ACC112 (cell line): ENCODE data around the gene ABCD3.
"Not testable (repeated sequence)": the region's sequence is repeated elsewhere in the genome, so short reads cannot be mapped to it uniquely, and the experiment has no call there.

Source experiments
- H2AFZ ChIP-seq: fragments of 200-600 bp; sonication (generic); one replicate; pipeline ENCODE4 v1.6.0; 2017; ENCODE audit warnings: antibody characterized with exemption, low read length; ENCODE audit not compliant: unreplicated experiment
- H3K27ac ChIP-seq: fragments of 200-600 bp; sonication (generic); 2 replicates; pipeline ENCODE4 v1.5.1; 2014; ENCODE audit warnings: low read depth, mild to moderate bottlenecking, antibody characterized with exemption, low read length, moderate library complexity
- H3K27me3 ChIP-seq: fragments of 200-600 bp; sonication (generic); 2 replicates; pipeline ENCODE4 v1.6.1; 2014; ENCODE audit warnings: mild to moderate bottlenecking, antibody characterized with exemption, low read length, moderate library complexity, mixed read lengths; ENCODE audit not compliant: insufficient read depth
- H3K36me3 ChIP-seq: fragments of 200-600 bp; sonication (generic); 2 replicates; pipeline ENCODE4 v1.6.1; 2016; ENCODE audit warnings: mild to moderate bottlenecking, antibody characterized with exemption, low read length, moderate library complexity, mixed read lengths; ENCODE audit not compliant: insufficient read depth
- H3K4me1 ChIP-seq: fragments of 200-600 bp; sonication (generic); one replicate; pipeline ENCODE4 v1.6.1; 2016; ENCODE audit warnings: low read length, mixed read lengths; ENCODE audit not compliant: insufficient read depth, unreplicated experiment, control insufficient read depth
- H3K4me3 ChIP-seq: fragments of 200-600 bp; sonication (generic); 2 replicates; pipeline ENCODE4 v1.5.1; 2014; ENCODE audit warnings: mild to moderate bottlenecking, low read depth, low read length
- H3K79me2 ChIP-seq: fragments of 200-600 bp; sonication (generic); one replicate; pipeline ENCODE4 v1.6.0; 2016; ENCODE audit warnings: low read length; ENCODE audit not compliant: control insufficient read depth, unreplicated experiment, insufficient read depth

The ABCD3 gene

DNA sequence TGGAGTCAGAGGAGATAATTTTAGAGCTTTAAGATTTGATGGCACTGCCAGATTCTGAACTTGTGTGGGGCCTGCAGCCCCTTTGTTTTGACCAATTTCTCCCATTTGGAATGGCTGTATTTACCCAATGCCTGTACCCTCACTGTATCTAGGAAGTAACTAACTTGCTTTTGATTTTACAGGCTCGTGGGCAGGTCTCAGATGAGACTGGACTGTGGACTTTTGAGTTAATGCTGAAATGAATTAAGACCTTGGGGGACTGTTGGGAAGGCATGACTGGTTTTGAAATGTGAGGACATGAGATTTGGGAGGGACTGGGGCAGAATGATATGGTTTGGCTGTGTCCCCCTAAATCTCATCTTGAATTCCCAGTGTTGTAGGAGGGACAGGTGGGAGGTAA, 11.9 kb downstream of the ABCD3 start:
- not testable (repeated sequence) for H2AFZ ChIP-seq, H3K4me3 ChIP-seq, H3K27me3 ChIP-seq, H3K36me3 ChIP-seq, H3K4me1 ChIP-seq, H3K27ac ChIP-seq
- H3K79me2 ChIP-seq = peaks cover 39% of the 10 kb centered on the region

GRCh38 chr1:94433866-94434265, 15.7 kb downstream of the ABCD3 start:
- H3K79me2 ChIP-seq = peaks cover 24% of the 10 kb centered on the region
- H3K4me1 ChIP-seq = no peaks in the 10 kb centered on the region
- no peak overlapping the region for H3K4me3 ChIP-seq
- 0 out of 2 replicates have a peak, but pooled peaks cover 3% of the 10 kb centered on the region for H3K36me3 ChIP-seq
- no peak overlapping the region for H2AFZ ChIP-seq
- no peak overlapping the region for H3K27ac ChIP-seq
- H3K27me3 ChIP-seq = no peaks in the 10 kb centered on the region

DNA sequence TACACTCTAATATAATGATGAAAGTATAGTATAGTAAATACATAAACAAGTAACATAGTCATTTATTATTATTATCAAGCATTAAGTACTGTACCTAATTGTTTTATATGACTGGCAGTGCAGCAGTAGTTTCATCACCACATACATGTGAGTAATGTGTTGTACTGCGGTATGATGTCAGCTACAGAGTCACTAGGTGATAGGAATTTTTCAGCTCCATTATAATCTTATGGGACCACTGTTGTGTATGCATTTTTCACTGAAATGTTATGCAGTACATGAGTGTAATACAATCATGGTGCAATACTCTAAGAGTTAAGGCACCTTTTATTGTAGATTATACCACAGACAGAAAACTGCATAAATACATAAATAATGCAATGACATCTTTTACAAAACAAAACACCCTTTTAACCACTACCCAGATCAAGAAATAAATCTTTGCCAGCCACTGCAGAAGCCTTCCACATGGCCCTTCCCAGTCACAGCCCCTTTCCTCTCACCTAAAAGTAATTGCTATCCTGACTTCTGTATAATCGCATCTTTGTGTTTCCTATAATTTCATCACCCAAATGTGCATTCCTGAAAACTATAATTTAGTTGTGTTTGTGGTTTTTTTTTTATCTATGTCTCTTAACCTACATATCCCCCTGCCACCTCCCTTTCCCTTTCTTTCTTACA, 16.3 kb downstream of the ABCD3 start:
- Histone ChIP-seq H3K4me1 (no peaks in the 10 kb centered on the region), H3K4me3 (no peak overlapping the region), H2AFZ (no peak overlapping the region), H3K27ac (no peak overlapping the region), H3K36me3 (0 out of 2 replicates have a peak, but pooled peaks cover 3% of the 10 kb centered on the region), H3K79me2 (peaks cover 26% of the 10 kb centered on the region), H3K27me3 (no peaks in the 10 kb centered on the region)

GRCh38 chr1:94438692-94439276, 20.6 kb downstream of the ABCD3 start:
- Histone ChIP-seq H3K27me3 (no peaks in the 10 kb centered on the region), H3K79me2 (peaks cover 29% of the 10 kb centered on the region), H3K27ac (no peak overlapping the region), H3K36me3 (0 out of 2 replicates have a peak, but pooled peaks cover 5% of the 10 kb centered on the region), H3K4me1 (no peaks in the 10 kb centered on the region), H2AFZ (no peak overlapping the region), H3K4me3 (no peak overlapping the region)

GRCh38 chr1:94440088-94440487, 21.9 kb downstream of the ABCD3 start:
- Histone ChIP-seq H3K27me3 (no peaks in the 10 kb centered on the region), H3K36me3 (0 out of 2 replicates have a peak, but pooled peaks cover 5% of the 10 kb centered on the region), H3K79me2 (peaks cover 29% of the 10 kb centered on the region), H3K4me3 (no peak overlapping the region), H3K4me1 (no peaks in the 10 kb centered on the region), H2AFZ (no peak overlapping the region), H3K27ac (no peak overlapping the region)

GRCh38 chr1:94443067-94443466, 24.9 kb downstream of the ABCD3 start:
- H3K79me2 ChIP-seq = peaks cover 32% of the 10 kb centered on the region
- H3K4me1 ChIP-seq, H3K36me3 ChIP-seq, H3K27me3 ChIP-seq, H3K27ac ChIP-seq, H3K4me3 ChIP-seq, H2AFZ ChIP-seq: not testable (repeated sequence)

- not testable (repeated sequence) for H3K27ac ChIP-seq, H3K4me1 ChIP-seq, H2AFZ ChIP-seq, H3K27me3 ChIP-seq, H3K4me3 ChIP-seq
- H3K79me2 ChIP-seq = peaks cover 24% of the 10 kb centered on the region
- peaks cover 18% of the 10 kb centered on the region for H3K36me3 ChIP-seq
These were observed 26.6 kb downstream of the ABCD3 start for GRCh38 chr1:94444819-94445218.

- H3K27ac ChIP-seq, H3K4me3 ChIP-seq, H3K4me1 ChIP-seq, H2AFZ ChIP-seq, H3K27me3 ChIP-seq: not testable (repeated sequence)
- H3K36me3 ChIP-seq = peaks cover 20% of the 10 kb centered on the region
- H3K79me2 ChIP-seq = peaks cover 17% of the 10 kb centered on the region
These were observed 27.5 kb downstream of the ABCD3 start for GRCh38 chr1:94445733-94446132.

DNA sequence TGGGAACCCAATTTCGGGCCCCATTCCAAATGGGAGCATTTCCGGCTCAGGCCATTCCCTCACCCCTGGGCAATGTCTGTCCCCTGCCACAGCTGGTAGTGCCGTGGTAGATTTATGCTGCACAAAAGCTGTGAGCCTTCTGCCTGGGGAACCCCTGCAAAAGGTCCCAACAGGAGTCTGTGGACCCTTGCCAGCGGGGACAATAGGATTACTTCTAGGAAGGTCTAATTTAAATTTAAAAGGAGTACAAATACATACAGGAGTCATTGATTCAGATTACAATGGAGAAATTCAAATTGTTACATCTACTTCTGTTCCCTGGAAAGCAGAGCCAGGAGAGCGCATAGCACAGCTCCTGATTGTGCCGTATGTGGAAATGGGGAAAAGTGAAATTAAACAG, 28.0 kb downstream of the ABCD3 start:
- H3K27ac ChIP-seq, H3K27me3 ChIP-seq, H3K4me3 ChIP-seq, H2AFZ ChIP-seq, H3K4me1 ChIP-seq: not testable (repeated sequence)
- Histone ChIP-seq H3K36me3 (peaks cover 24% of the 10 kb centered on the region), H3K79me2 (peaks cover 16% of the 10 kb centered on the region)

DNA sequence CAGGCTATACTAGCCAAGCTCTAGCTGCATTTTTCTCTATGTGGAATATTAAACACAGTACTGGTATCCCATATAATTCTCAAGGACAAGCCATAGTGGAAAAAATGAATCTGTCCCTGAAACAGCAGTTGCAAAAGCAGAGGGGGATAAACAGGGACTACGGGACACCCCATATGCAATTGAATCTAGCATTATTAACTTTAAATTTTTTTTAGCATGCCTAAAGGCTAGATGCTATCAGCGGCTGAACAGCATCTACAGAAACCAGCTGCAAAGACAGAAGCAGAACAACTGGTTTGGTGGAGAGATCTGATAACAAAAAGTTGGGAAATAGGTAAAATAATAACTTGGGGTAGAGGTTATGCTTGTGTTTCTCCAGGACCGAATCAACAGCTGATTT, 30.6 kb downstream of the ABCD3 start:
- not testable (repeated sequence) for H2AFZ ChIP-seq, H3K4me3 ChIP-seq, H3K27me3 ChIP-seq, H3K4me1 ChIP-seq, H3K27ac ChIP-seq
- Histone ChIP-seq H3K79me2 (peaks cover 11% of the 10 kb centered on the region), H3K36me3 (peaks cover 23% of the 10 kb centered on the region)

- Histone ChIP-seq H3K79me2 (no peaks in the 10 kb centered on the region), H3K27me3 (no peaks in the 10 kb centered on the region)
These were observed 38.5 kb downstream of the ABCD3 start for GRCh38 chr1:94456736-94457135.

More at GRCh38 chr1:94456736-94457135, 38.5 kb downstream of the ABCD3 start:
- Histone ChIP-seq H3K36me3 (peaks cover under 1% of the 10 kb centered on the region; the same call in 1 of the 2 replicates), H3K4me3 (no peak overlapping the region), H3K27ac (no peak overlapping the region), H3K4me1 (no peaks in the 10 kb centered on the region), H2AFZ (no peak overlapping the region)
